ENCODE results near the gene NFKBIL1. TPM values are rescaled to one million over a fixed set of nuclear protein-coding genes. Genes with fewer than 3 reads are reported as not detected.

Gene NFKBIL1
- total RNA-seq, 4 donors from 2014 or later = 25.2 to 44.4 (median 28.5) TPM

- WGBS, 2 donors = 58 to 70% methylated on average over 9 of the region's 9 CpGs
- H3K4me3 ChIP-seq (ENCODE audit: low read depth, poor library complexity, severe bottlenecking) = no peak overlapping the region
- TF ChIP-seq CTCF (IDR thresholded peaks at IDR 0.05) (no peak), POLR2A (IDR thresholded peaks at IDR 0.05) (no peak)
- intact Hi-C loops (cut with DNase I; ENCODE audit: low total_unique reads) = no loop called here
- peak in 1 of 2 donors; percentile 6 for DNase-seq (ENCODE audit: low spot score in 2 of 2)
These were observed 14.6 kb upstream of the NFKBIL1 start for GRCh38 chr6:31532644-31533454.

GRCh38 chr6:31533455-31533841 is 14.0 kb upstream of the NFKBIL1 start:
- peak in 1 of 2 donors; percentile 23 for DNase-seq (ENCODE audit: low spot score in 2 of 2)
- intact Hi-C loops (cut with DNase I; ENCODE audit: low total_unique reads) = no loop called here
- TF ChIP-seq CTCF (IDR thresholded peaks at IDR 0.05) (no peak), POLR2A (IDR thresholded peaks at IDR 0.05) (no peak)
- 86 to 92% methylated on average over 1 of the region's 1 CpG for WGBS, 2 donors
- H3K4me3 ChIP-seq (ENCODE audit: low read depth, poor library complexity, severe bottlenecking) = no peak overlapping the region

GRCh38 chr6:31534011-31534410 is 13.4 kb upstream of the NFKBIL1 start:
- DNase-seq (ENCODE audit: low spot score in 2 of 2) = peak in 1 of 2 donors; percentile 78
- WGBS, 2 donors = 87 to 91% methylated on average over 6 of the region's 6 CpGs
- intact Hi-C loops (cut with DNase I; ENCODE audit: low total_unique reads) = no loop called here
- TF ChIP-seq CTCF (IDR thresholded peaks at IDR 0.05) (no peak), POLR2A (IDR thresholded peaks at IDR 0.05) (no peak)
- no peak overlapping the region for H3K4me3 ChIP-seq (ENCODE audit: low read depth, poor library complexity, severe bottlenecking)

- intact Hi-C loops (cut with DNase I; ENCODE audit: low total_unique reads) = no loop called here
- WGBS, 2 donors = 90% methylated on average over 24 of the region's 24 CpGs
- DNase-seq (ENCODE audit: low spot score in 2 of 2) = peak in 1 of 2 donors; percentile 39
These were observed 12.8 kb upstream of the NFKBIL1 start for GRCh38 chr6:31534521-31535040.

GRCh38 chr6:31535538-31536324 is 11.7 kb upstream of the NFKBIL1 start:
- no peak for DNase-seq (ENCODE audit: low spot score in 2 of 2)
- no peak overlapping the region for H3K4me3 ChIP-seq (ENCODE audit: low read depth, poor library complexity, severe bottlenecking)
- intact Hi-C loops (cut with DNase I; ENCODE audit: low total_unique reads) = no loop called here
- TF ChIP-seq CTCF (IDR thresholded peaks at IDR 0.05) = no peak
- no peak for TF ChIP-seq POLR2A (IDR thresholded peaks at IDR 0.05)
- 39 to 66% methylated on average over 2 of the region's 2 CpGs for WGBS, 2 donors

More at GRCh38 chr6:31534521-31535040, 12.8 kb upstream of the NFKBIL1 start:
- H3K4me3 ChIP-seq (ENCODE audit: low read depth, poor library complexity, severe bottlenecking) = no peak overlapping the region
- TF ChIP-seq CTCF (IDR thresholded peaks at IDR 0.05) = no peak
- no peak for TF ChIP-seq POLR2A (IDR thresholded peaks at IDR 0.05)
